ENCODE results near the gene BEX2. TPM values are rescaled to one million over a fixed set of nuclear protein-coding genes. Genes with fewer than 3 reads are reported as not detected.

The BEX2 gene
- total and polyA plus RNA-seq, 9 of the 15 experiments (the other 6 are each of a cell fraction or from before 2014, with no cell fraction given): 5.4 to 18.0 (median 8.3) TPM

GRCh38 chrX:103274284-103274683 lies 36.5 kb downstream of the BEX2 start:
- no peaks in the 10 kb centered on the region; a peak in 1 of 5 replicates for H3K4me1 ChIP-seq (replicated peaks in 1 of 2; ENCODE audit: control insufficient read depth in 2 of 2, insufficient read depth in 2 of 2, low read length in 2 of 2)
- H3K36me3 ChIP-seq (ENCODE audit: control insufficient read depth, insufficient read depth, low read length): no peaks in the 10 kb centered on the region
- ChIA-PET CTCF (ENCODE audit: low intra/inter-chr PET ratio) (no interaction called here), POLR2A (interaction anchor here (0.5 to 0.6 kb wide), 2 partner anchors 402 to 443 kb away, joined by 3 read pairs; no protein-coding TSS in a partner anchor)
- no peak overlapping the region for H3K27ac ChIP-seq (ENCODE audit: extremely low read depth, low read depth, low read length)
- no peaks in the 10 kb centered on the region for H4K20me1 ChIP-seq (replicated peaks; ENCODE audit: control insufficient read depth, insufficient read depth, low read length)
- intact Hi-C loops (cut with micrococcal nuclease) (no loop called here), in situ Hi-C loops (cut with MboI) (no loop called here)
- H3K27me3 ChIP-seq (ENCODE audit: control insufficient read depth in 2 of 2, insufficient read depth in 2 of 2, low read length in 2 of 2): peaks cover 4 to 16% of the 10 kb centered on the region in 2 experiments; a peak in 3 of 5 replicates
- BruUV-seq (replicated peaks): no TSS peak
- H3K79me2 ChIP-seq (ENCODE audit: control insufficient read depth, insufficient read depth, low read length): no peaks in the 10 kb centered on the region
- H3K9me3 ChIP-seq (replicated peaks; ENCODE audit: control insufficient read depth, insufficient read depth, low read depth, low read length): no peaks in the 10 kb centered on the region
- H3K9ac ChIP-seq (ENCODE audit: insufficient read depth in 1 of 2, low read depth in 2 of 2, low read length in 2 of 2): no peak overlapping the region
- FAIRE-seq (no peak), DNase-seq (ENCODE audit: extremely low read depth in 1 of 4, low spot score in 3 of 4) (no peak), ATAC-seq (no peak)
- 13% methylated on average over 4 of the region's 4 CpGs for WGBS (ENCODE audit: insufficient coverage, low coverage, missing lambda C conversion rate)
- no peak overlapping the region for H3K4me2 ChIP-seq (ENCODE audit: insufficient read depth, low read length)
- H2AFZ ChIP-seq (ENCODE audit: low read depth, low read length): no peak overlapping the region
- no peaks in the 10 kb centered on the region for H3K9me1 ChIP-seq (ENCODE audit: control insufficient read depth, insufficient read depth, low read length)
- no peak overlapping the region for H3K4me3 ChIP-seq
- TF ChIP-seq ZNF507 (tag; conservative IDR thresholded peaks at IDR 0.05): no peak
- no peak for TF ChIP-seq JUND (IDR thresholded peaks at IDR 0.05; ENCODE audit: borderline replicate concordance, low read depth, low read length)
- TF ChIP-seq JUND (tag; IDR thresholded peaks at IDR 0.05; ENCODE audit: borderline replicate concordance, low read depth, low read length): no peak
- TF ChIP-seq ZNF76 (CRISPR knock-in tag; IDR thresholded peaks at IDR 0.05; ENCODE audit: borderline replicate concordance): no peak
- no peak for TF ChIP-seq E4F1 (CRISPR knock-in tag; IDR thresholded peaks at IDR 0.05; ENCODE audit: borderline replicate concordance)
- TF ChIP-seq CCAR2 (IDR thresholded peaks at IDR 0.05; ENCODE audit: low read depth, low read length): no peak
- no peak for TF ChIP-seq ZSCAN32 (CRISPR knock-in tag; IDR thresholded peaks at IDR 0.05)
- no peak for TF ChIP-seq ZNF561 (CRISPR knock-in tag; conservative IDR thresholded peaks at IDR 0.05)
- no peak for TF ChIP-seq HMBOX1 (IDR thresholded peaks at IDR 0.05)
- no peak for TF ChIP-seq PHF8 (IDR thresholded peaks at IDR 0.05; ENCODE audit: borderline replicate concordance, low read length)
- TF ChIP-seq AFF4 (CRISPR knock-in tag; IDR thresholded peaks at IDR 0.05): no peak
- TF ChIP-seq PML (IDR thresholded peaks at IDR 0.05; ENCODE audit: low read length): no peak
- TF ChIP-seq CBX3 (IDR thresholded peaks at IDR 0.05; ENCODE audit: borderline replicate concordance in 1 of 2, low read length in 2 of 2): no peak
- TF ChIP-seq MIER1 (IDR thresholded peaks at IDR 0.05; ENCODE audit: low read depth): no peak
- TF ChIP-seq L3MBTL2 (IDR thresholded peaks at IDR 0.05): no peak
- TF ChIP-seq ZNF282 (CRISPR knock-in tag; IDR thresholded peaks at IDR 0.05): no peak
- no peak for TF ChIP-seq HMG20A (CRISPR knock-in tag; conservative IDR thresholded peaks at IDR 0.05)
